ENCODE data around the gene ABCC1. TPM values are rescaled to one million over a fixed set of nuclear protein-coding genes. Genes with fewer than 3 reads are reported as not detected.

ABCC1 gene
- total RNA-seq, 1 experiment from 2014 or later = 10.0 TPM

DNA sequence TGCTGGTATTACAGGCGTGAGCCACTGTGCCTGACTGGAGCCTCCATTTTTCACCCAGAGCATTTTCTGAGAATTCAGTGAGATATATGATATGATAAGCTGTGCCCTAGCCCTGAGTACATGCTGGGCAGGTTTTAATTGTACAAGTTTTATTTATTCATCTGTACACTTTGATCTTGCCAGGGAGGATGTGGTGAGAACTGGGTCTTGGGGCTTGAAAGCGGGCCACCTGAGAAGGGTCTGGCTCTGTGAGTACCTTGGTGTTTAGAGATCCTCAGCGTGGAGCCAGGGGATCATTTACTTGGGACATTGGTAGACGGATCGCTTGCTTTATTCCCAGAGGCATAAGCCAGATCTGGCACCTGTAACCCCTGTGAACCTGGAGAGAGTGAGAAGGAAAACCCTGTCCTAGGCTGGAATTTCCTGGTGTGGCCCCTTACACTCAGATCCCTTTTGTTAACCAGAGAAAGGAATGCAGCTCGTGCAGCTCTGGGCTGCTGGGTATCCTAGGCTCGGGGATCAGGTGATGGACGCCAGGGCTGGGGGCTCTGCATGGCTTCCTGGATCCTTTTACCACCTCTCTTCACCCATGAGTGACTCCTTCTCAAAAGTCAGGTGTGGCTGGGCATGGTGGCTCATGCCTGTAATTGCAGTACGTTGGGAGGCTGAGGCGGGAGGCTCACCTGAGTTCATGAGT lies 91.9 kb downstream of the ABCC1 start:
- no peak for DNase-seq
- peaks cover 16% of the 10 kb centered on the region for H3K36me3 ChIP-seq
- no peaks in the 10 kb centered on the region for H3K9me3 ChIP-seq (replicated peaks)
- H3K4me1 ChIP-seq = no peaks in the 10 kb centered on the region
- H3K27me3 ChIP-seq = no peaks in the 10 kb centered on the region
- no peak overlapping the region for H3K4me3 ChIP-seq
- no peak overlapping the region for H3K27ac ChIP-seq

DNA sequence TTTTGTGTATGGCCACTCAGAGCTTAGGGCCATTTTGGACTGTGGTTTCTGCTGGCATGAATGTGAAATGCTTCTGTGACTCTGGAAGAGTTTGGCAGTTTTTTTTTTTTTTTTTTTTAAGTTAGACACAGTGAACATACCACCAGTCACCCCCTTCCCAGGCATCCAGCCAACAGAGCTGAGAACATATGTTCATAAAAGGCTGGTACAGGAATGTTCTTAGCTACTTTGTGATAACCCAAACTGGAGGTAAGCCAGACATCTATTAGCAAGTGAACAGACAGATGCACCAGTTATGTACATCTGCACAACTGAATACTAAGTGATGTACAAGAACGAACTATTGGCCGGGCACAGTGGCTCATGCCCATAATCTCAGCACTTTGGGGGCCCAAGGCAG lies 92.7 kb downstream of the ABCC1 start:
- no peaks in the 10 kb centered on the region for H3K27me3 ChIP-seq
- H3K4me1 ChIP-seq = no peaks in the 10 kb centered on the region
- no peaks in the 10 kb centered on the region for H3K9me3 ChIP-seq (replicated peaks)
- peak; percentile 65 to 82 for DNase-seq
- peaks cover 14% of the 10 kb centered on the region for H3K36me3 ChIP-seq
- H3K4me3 ChIP-seq = no peak overlapping the region
- no peak overlapping the region for H3K27ac ChIP-seq

DNA sequence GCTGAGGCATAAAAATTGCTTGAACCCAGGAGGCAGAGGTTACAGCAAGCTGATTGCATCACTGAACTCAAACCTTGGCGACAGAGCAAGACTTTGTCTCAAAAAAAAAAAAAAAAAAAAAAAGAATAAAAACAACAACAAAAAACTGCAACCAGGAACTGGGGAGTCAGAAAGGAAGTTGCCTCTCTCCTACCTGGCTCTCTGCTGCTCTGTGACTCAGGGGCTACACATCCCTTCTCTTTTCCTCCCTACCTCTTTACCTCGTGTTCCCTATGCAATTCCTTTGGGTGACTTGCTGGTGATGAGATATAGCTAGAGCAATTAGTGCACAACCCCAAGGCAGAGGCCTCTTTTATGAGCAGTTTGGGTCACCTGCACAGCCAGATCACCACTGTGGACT lies 95.9 kb downstream of the ABCC1 start:
- no peaks in the 10 kb centered on the region for H3K9me3 ChIP-seq (replicated peaks)
- peaks cover 8% of the 10 kb centered on the region; the same call in 1 of the 2 replicates for H3K36me3 ChIP-seq
- H3K4me1 ChIP-seq = no peaks in the 10 kb centered on the region

DNA sequence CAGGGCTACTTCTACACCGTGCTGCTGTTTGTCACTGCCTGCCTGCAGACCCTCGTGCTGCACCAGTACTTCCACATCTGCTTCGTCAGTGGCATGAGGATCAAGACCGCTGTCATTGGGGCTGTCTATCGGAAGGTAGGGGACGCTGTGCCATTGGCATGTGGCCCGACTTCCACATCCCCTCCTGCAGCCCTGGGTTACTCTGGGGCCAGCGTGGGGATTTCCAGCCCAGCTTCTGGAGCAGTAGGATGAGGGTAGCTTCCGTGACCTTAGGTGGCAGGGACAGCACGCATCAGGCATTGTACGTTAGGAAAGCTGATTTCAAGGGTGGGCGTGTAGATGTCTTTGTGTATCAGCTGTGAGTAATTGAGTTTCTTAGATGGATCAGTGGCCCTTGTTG lies 96.5 kb downstream of the ABCC1 start:
- no peaks in the 10 kb centered on the region for H3K9me3 ChIP-seq (replicated peaks)
- no peaks in the 10 kb centered on the region for H3K27me3 ChIP-seq
- H3K4me1 ChIP-seq = no peaks in the 10 kb centered on the region
- no peak overlapping the region for H3K4me3 ChIP-seq
- H3K36me3 ChIP-seq = peaks cover 8% of the 10 kb centered on the region; the same call in 1 of the 2 replicates
- H3K27ac ChIP-seq = no peak overlapping the region
- DNase-seq = no peak

More for the DNA sequence above, 95.9 kb downstream of the ABCC1 start:
- Histone ChIP-seq H3K4me3 (no peak overlapping the region), H3K27me3 (no peaks in the 10 kb centered on the region), H3K27ac (no peak overlapping the region)
- no peak for DNase-seq

DNA sequence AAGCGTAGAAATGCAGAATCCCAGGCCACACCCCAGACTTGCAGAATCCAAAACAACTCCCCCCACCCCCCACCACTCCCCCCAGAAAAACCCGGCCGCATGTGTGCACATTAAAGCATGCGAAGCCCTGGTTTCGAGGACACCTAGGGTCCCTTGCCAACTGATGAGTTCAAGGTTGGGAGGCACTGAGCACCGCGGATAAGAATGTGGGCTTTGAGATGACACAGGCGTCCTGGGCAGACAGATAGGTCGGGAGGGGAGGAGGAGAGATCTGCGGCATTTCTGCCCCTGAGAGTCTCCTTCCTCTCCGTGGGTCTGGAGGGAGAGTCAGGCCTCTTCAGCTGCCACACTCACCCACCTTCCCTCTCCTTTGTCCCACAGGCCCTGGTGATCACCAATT lies 98.3 kb downstream of the ABCC1 start:
- DNase-seq = no peak
- H3K36me3 ChIP-seq = peaks cover 9% of the 10 kb centered on the region
- no peak overlapping the region for H3K4me3 ChIP-seq
- H3K27me3 ChIP-seq = no peaks in the 10 kb centered on the region
- no peak overlapping the region for H3K27ac ChIP-seq
- H3K9me3 ChIP-seq (replicated peaks) = no peaks in the 10 kb centered on the region
- no peaks in the 10 kb centered on the region for H3K4me1 ChIP-seq

DNA sequence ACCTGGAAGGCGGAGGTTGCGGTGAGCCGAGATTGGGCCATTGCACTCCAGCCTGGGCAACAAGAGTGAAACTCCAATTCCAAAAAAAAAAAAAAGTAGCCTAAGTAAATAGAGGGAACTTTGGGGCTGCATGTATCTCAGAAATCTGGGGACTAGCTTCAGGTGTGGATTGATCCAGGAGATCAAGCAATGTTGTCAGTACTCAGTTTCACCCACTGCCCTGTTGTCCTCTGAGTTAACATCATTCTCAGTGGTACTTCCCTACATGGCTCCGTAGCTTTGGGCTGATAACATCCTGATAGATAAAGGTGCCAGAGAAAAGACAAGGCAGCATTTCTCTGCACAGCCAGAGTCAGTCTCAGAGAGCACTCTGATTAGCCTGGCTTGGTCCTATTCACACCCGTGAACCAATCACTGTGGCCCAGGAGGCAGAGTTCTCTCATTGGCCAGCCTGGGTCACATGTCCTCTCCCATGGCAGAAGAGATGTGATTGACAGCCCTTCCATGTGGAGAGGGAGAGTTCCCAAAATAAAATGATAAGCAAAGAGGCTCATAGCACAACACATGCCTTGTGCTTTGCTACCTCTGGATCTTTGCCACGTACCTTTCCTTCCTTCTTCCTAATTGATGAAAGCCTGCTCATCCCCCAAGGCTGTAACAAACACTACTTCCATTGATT lies 99.6 kb downstream of the ABCC1 start:
- DNase-seq = no peak
- H3K27ac ChIP-seq = no peak overlapping the region
- H3K36me3 ChIP-seq = peaks cover 11% of the 10 kb centered on the region
- no peaks in the 10 kb centered on the region for H3K9me3 ChIP-seq (replicated peaks)
- no peaks in the 10 kb centered on the region for H3K27me3 ChIP-seq
- no peaks in the 10 kb centered on the region for H3K4me1 ChIP-seq
- H3K4me3 ChIP-seq = no peak overlapping the region

DNA sequence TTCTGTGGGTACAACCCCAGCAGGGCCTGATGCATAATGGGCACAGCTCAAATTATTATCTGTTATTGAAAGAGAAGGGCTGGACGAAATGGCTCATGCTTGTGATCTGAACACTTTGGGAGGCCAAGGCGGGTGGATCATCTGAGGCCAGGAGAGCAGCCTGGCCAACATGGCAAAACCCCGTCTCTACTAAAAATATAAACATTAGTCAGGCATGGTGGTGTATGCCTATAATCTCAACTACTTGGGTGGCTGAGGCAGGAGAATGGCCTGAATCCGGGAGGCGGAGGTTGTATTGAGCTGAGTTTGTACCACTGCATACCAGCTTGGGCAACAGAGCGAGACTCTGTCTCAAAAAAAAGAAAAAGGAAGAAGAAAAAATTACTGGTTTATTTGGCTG lies 100.7 kb downstream of the ABCC1 start:
- no peak for DNase-seq
- Histone ChIP-seq H3K4me3 (no peak overlapping the region), H3K27me3 (no peaks in the 10 kb centered on the region), H3K4me1 (no peaks in the 10 kb centered on the region), H3K27ac (no peak overlapping the region), H3K9me3 (replicated peaks) (no peaks in the 10 kb centered on the region), H3K36me3 (peaks cover 9% of the 10 kb centered on the region)

DNA sequence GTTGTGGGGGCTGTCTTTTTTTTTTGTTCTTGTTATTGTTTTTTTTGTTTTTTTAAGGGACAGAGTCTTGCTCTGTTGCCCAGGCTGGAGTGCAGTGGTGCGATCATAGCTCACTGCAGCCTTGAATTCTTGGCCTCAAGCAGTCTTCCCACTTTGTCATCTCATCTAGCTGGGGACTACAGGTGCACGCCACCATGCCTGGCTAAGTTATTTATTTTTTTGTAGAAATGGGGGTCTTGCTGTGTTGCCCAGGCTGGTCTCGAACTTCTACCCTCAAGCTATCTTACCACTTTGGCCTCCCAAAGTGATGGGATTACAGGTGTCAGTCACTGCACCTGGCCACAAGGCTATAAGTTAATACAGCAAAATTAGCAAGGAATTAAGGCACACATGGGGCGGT lies 101.7 kb downstream of the ABCC1 start:
- Histone ChIP-seq H3K36me3 (peaks cover 9% of the 10 kb centered on the region), H3K9me3 (replicated peaks) (no peaks in the 10 kb centered on the region), H3K4me1 (no peaks in the 10 kb centered on the region), H3K4me3 (no peak overlapping the region), H3K27ac (no peak overlapping the region), H3K27me3 (no peaks in the 10 kb centered on the region)
- DNase-seq = no peak

DNA sequence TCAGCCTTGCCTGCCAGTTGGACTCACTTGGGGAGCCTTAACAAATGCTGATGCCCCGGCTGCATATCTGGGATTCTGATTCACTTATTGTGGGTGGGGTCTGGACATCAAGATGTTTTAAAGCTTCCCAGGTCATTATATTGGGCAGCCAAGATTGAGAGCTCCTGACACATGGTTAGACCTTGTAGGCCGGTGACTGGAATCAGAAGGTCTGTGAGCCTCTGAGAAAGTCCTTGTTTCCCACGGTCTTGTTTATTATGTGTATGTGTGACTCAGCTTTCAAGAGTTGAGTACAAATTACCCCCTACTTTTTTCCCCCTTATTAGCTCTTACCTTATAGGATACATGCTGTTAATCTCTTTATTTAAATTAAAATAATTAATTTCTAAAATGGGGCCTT lies 103.5 kb downstream of the ABCC1 start:
- no peak overlapping the region for H3K4me3 ChIP-seq
- no peak overlapping the region for H3K27ac ChIP-seq
- no peaks in the 10 kb centered on the region for H3K27me3 ChIP-seq
- no peak for DNase-seq
- no peaks in the 10 kb centered on the region for H3K4me1 ChIP-seq
- peaks cover 9% of the 10 kb centered on the region for H3K36me3 ChIP-seq
- H3K9me3 ChIP-seq (replicated peaks) = no peaks in the 10 kb centered on the region

DNA sequence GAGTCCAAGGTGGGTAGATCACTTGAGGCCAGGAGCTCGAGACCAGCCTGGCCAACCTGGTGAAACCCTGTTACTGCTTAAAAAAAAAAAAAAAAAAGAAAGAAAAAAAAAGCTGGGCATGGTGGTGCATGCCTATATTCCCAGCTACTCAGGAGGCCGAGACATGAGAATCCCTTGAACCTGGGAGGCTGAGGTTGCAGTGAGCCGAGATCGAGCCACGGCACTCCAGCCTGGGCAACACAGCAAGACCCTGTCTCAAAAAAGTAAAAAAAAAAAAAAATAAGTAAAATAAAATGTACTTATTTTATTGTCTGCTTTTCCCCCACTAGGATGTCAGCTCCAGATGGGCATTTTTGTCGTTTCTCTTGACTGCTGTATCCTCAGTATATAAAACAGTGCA lies 107.7 kb downstream of the ABCC1 start:
- Histone ChIP-seq H3K27ac (no peak overlapping the region), H3K9me3 (replicated peaks) (no peaks in the 10 kb centered on the region), H3K4me1 (no peaks in the 10 kb centered on the region), H3K27me3 (no peaks in the 10 kb centered on the region), H3K4me3 (no peak overlapping the region), H3K36me3 (peaks cover 9% of the 10 kb centered on the region)
- no peak for DNase-seq

DNA sequence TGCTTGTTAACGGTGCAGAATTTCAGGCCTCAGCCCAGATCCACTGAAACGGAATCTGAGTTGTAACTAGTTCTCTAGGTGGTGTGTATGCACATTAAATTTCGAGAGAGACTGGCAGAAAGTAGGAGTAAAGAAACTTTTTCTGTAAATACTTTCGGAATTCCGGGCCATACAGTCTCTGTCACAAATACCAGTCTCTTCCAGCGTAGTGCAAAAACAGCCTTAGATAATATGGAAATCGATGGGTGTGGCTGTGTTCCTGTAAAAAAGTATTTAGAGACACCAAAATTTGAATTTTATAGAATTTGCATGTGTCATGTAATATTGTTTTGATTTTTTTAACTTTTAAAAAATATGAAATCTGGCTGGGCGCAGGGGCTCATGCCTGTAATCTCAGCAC lies 109.7 kb downstream of the ABCC1 start:
- Histone ChIP-seq H3K36me3 (no peaks in the 10 kb centered on the region), H3K27me3 (no peaks in the 10 kb centered on the region), H3K4me1 (no peaks in the 10 kb centered on the region)

DNA sequence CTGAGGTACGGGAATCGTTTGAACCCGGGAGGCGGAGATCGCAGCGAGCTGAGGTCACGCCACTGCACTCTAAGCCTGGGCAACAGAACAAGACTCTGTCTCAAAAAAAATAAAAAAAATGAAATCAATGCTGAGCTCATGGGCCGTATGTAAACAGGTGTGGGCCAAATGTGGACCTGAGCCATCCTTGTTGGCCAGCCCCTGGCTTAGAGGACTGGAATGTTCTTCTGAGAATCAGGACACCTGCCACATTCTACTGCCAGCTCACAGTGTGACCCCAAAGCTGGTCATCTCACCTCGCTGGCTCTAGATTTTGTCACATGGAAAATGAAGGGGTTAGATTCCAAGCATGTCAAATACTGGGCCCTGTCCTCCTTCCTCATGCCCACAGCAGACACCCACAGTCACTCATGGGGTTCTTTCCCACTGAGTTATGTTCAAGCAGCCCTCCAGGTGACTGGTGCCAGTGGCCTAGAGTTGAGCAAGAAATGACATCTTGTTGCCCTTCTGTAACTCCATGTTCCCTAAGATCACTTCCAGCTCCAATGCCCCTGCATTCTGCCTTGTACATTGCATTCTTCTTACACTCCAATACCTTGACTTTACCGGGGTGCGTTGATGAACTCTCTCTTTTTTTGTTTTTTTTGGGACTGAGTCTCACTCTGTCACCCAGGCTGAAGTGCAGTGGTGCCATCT lies 110.6 kb downstream of the ABCC1 start:
- no peak for DNase-seq
- Histone ChIP-seq H3K27ac (no peak overlapping the region), H3K36me3 (no peaks in the 10 kb centered on the region), H3K4me3 (no peak overlapping the region), H3K4me1 (no peaks in the 10 kb centered on the region), H3K9me3 (replicated peaks) (no peaks in the 10 kb centered on the region), H3K27me3 (no peaks in the 10 kb centered on the region)

More for the DNA sequence above, 109.7 kb downstream of the ABCC1 start:
- no peaks in the 10 kb centered on the region for H3K9me3 ChIP-seq (replicated peaks)
- DNase-seq = no peak
- H3K4me3 ChIP-seq = no peak overlapping the region
- H3K27ac ChIP-seq = no peak overlapping the region

DNA sequence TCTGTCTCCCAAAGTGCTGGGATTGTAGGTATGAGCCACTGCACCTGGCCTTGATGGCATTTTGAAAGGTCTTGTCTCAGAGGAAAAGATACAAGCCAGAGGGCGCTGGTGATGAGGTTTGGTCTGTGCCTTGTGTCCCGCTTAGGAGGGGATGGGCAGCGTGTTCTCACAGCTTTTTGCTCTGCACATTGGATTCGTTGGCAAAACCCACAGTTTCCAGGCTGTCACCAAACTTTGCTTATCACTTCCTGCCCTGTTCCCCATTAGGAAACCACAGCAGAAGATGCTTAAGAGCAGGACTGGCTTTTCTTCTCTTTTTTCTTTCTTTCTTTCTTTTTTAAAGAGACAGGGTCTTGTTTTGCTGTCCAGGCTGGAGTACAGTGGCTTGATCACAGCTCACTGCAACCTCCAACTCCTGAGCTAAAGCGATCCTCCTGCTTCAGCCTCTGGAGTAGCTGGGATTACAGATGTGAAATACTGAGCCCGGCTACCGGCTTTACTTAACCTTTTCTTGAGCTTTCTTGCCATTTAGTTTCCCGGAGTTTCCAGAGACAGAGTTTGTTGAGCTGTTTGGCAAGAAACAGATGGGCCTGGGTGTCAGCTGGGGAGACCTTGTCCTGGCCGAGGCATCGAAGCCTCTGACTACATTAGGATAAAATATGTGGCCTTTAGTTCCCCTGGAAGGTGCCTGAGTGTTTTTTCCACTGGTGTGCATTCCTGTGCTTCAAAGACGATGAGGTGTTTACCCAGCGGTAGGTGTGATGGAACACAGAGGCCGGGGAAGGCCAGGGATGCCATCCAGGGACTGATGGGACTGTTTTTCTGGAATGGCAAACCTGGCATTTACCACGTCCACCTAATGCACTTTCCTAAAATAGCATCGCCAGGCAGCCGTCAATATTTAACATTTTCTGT lies 112.9 kb downstream of the ABCC1 start:
- no peaks in the 10 kb centered on the region; the same call in 1 of the 2 replicates for H3K4me1 ChIP-seq
- H3K9me3 ChIP-seq (replicated peaks) = no peaks in the 10 kb centered on the region
- no peak overlapping the region for H3K4me3 ChIP-seq
- no peak overlapping the region for H3K27ac ChIP-seq
- no peak for DNase-seq
- no peaks in the 10 kb centered on the region for H3K36me3 ChIP-seq
- H3K27me3 ChIP-seq = no peaks in the 10 kb centered on the region

DNA sequence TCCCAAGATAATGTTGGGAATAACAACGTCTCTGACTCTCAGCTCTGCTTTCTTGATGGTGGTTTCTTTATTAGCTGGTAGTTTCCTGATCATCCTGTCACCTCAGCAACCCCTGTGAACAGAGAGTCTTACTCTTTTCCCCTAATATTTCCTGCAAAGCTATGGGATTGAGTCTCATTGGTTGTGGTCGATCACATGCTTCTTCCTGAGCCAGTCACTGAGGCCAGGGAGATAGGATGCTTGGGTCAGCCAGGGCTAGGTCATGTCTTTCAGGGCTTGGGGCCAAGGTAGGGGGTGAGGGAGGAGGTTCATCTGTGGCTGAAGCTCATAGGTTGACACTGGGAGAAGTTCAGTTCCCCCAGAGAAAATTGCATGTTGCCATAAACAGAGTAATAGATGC lies 114.3 kb downstream of the ABCC1 start:
- DNase-seq = no peak
- H3K9me3 ChIP-seq (replicated peaks) = no peaks in the 10 kb centered on the region
- H3K4me1 ChIP-seq = no peaks in the 10 kb centered on the region; the same call in 1 of the 2 replicates
- no peak overlapping the region for H3K4me3 ChIP-seq
- no peaks in the 10 kb centered on the region for H3K36me3 ChIP-seq
- no peaks in the 10 kb centered on the region for H3K27me3 ChIP-seq
- H3K27ac ChIP-seq = no peak overlapping the region
